ENCODE results near the gene ORMDL3. TPM values are rescaled to one million over a fixed set of nuclear protein-coding genes. Genes with fewer than 3 reads are reported as not detected.

The ORMDL3 gene
- total and polyA plus RNA-seq, 4 donors = 38.6 to 76.7 (median 63.9) TPM

GRCh38 chr17:39926135-39926587, 1.2 kb downstream of the ORMDL3 start:
- peak overlapping the region in 1 of 2 donors; percentile 88 for H3K27ac ChIP-seq (ENCODE audit: low read depth in 1 of 2, low read length in 1 of 2)
- H3K27me3 ChIP-seq (ENCODE audit: control insufficient read depth in 3 of 3, insufficient read depth in 3 of 3, low read length in 2 of 3) = no peaks in the 10 kb centered on the region
- peaks cover 12 to 27% (median 19%) of the 10 kb centered on the region in 4 donors for H3K36me3 ChIP-seq (ENCODE audit: control insufficient read depth in 4 of 4, insufficient read depth in 4 of 4, low read length in 4 of 4)
- WGBS, 2 donors = 32 to 35% methylated on average over 4 of the region's 4 CpGs
- ATAC-seq (ENCODE audit: insufficient read depth, low FRiP score) (no peak), DNase-seq (no peak)
- H3K4me1 ChIP-seq (ENCODE audit: control insufficient read depth in 5 of 5, insufficient read depth in 5 of 5, low read length in 5 of 5) = peaks cover 0 to 39% (median 12%) of the 10 kb centered on the region in 5 donors
- peak overlapping the region in 1 of 2 donors; percentile 77 for H3K9ac ChIP-seq (ENCODE audit: insufficient read depth in 1 of 2, low read length in 2 of 2)
- no peak for TF ChIP-seq CTCF (IDR thresholded peaks at IDR 0.05; ENCODE audit: control extremely low read depth, extremely low read depth)
- no peak overlapping the region for H3K4me3 ChIP-seq
- no peaks in the 10 kb centered on the region for H3K9me3 ChIP-seq (ENCODE audit: control insufficient read depth in 4 of 4, insufficient read depth in 3 of 4, low read length in 3 of 4)

- Histone ChIP-seq H3K9ac (ENCODE audit: insufficient read depth in 1 of 2, low read length in 2 of 2) (peak overlapping the region in 1 of 2 donors; percentile 77), H3K4me3 (no peak overlapping the region), H3K27me3 (ENCODE audit: control insufficient read depth in 3 of 3, insufficient read depth in 3 of 3, low read length in 2 of 3) (no peaks in the 10 kb centered on the region), H3K9me3 (ENCODE audit: control insufficient read depth in 4 of 4, insufficient read depth in 3 of 4, low read length in 3 of 4) (no peaks in the 10 kb centered on the region), H3K4me1 (ENCODE audit: control insufficient read depth in 5 of 5, insufficient read depth in 5 of 5, low read length in 5 of 5) (peaks cover 0 to 39% (median 12%) of the 10 kb centered on the region in 5 donors), H3K36me3 (ENCODE audit: control insufficient read depth in 4 of 4, insufficient read depth in 4 of 4, low read length in 4 of 4) (peaks cover 12 to 30% (median 21%) of the 10 kb centered on the region in 4 donors), H3K27ac (ENCODE audit: low read depth in 1 of 2, low read length in 1 of 2) (peak overlapping the region in 1 of 2 donors; percentile 12)
- 84% methylated on average over 11 of the region's 11 CpGs for WGBS, 2 donors
- DNase-seq (no peak), ATAC-seq (ENCODE audit: insufficient read depth, low FRiP score) (no peak)
- TF ChIP-seq CTCF (IDR thresholded peaks at IDR 0.05; ENCODE audit: control extremely low read depth, extremely low read depth) = no peak
Measured at GRCh38 chr17:39925282-39926134, 1.9 kb downstream of the ORMDL3 start.

GRCh38 chr17:39924691-39925055, 2.7 kb downstream of the ORMDL3 start:
- no peaks in the 10 kb centered on the region for H3K27me3 ChIP-seq (ENCODE audit: control insufficient read depth in 3 of 3, insufficient read depth in 3 of 3, low read length in 2 of 3)
- no peak overlapping the region for H3K9ac ChIP-seq (ENCODE audit: insufficient read depth in 1 of 2, low read length in 2 of 2)
- no peak overlapping the region for H3K4me3 ChIP-seq
- peaks cover 0 to 39% (median 12%) of the 10 kb centered on the region in 5 donors for H3K4me1 ChIP-seq (ENCODE audit: control insufficient read depth in 5 of 5, insufficient read depth in 5 of 5, low read length in 5 of 5)
- H3K27ac ChIP-seq (ENCODE audit: low read depth in 1 of 2, low read length in 1 of 2) = no peak overlapping the region
- no peak for TF ChIP-seq CTCF (IDR thresholded peaks at IDR 0.05; ENCODE audit: control extremely low read depth, extremely low read depth)
- DNase-seq (no peak), ATAC-seq (ENCODE audit: insufficient read depth, low FRiP score) (no peak)
- 64 to 74% methylated on average over 3 of the region's 3 CpGs for WGBS, 2 donors
- H3K9me3 ChIP-seq (ENCODE audit: control insufficient read depth in 4 of 4, insufficient read depth in 3 of 4, low read length in 3 of 4) = no peaks in the 10 kb centered on the region
- H3K36me3 ChIP-seq (ENCODE audit: control insufficient read depth in 4 of 4, insufficient read depth in 4 of 4, low read length in 4 of 4) = peaks cover 12 to 37% (median 23%) of the 10 kb centered on the region in 4 donors

All from lung (tissue), 12 donors.